Measurements from ENCODE around the gene PDPN.

GRCh38 chr1:13535227-13535626, 48.4 kb upstream of the PDPN start:
- no peak for TF ChIP-seq CTCF (IDR thresholded peaks at IDR 0.05; ENCODE audit: low read depth, low read length, poor library complexity, severe bottlenecking)
- TF ChIP-seq EZH2phosphoT487 (IDR thresholded peaks at IDR 0.05; ENCODE audit: borderline replicate concordance, low read length): no peak

Measured in DOHH2 (cell line).